ENCODE results near the gene PSTK. TPM values are rescaled to one million over a fixed set of nuclear protein-coding genes. Genes with fewer than 3 reads are reported as not detected.
A peak's percentile ranks its signal among the peaks of the same experiment; 100 is the strongest.

Gene PSTK, protein sequence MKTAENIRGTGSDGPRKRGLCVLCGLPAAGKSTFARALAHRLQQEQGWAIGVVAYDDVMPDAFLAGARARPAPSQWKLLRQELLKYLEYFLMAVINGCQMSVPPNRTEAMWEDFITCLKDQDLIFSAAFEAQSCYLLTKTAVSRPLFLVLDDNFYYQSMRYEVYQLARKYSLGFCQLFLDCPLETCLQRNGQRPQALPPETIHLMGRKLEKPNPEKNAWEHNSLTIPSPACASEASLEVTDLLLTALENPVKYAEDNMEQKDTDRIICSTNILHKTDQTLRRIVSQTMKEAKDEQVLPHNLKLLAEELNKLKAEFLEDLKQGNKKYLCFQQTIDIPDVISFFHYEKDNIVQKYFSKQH
- 1 to 10 TPM; 3.2 to 4.0 TPM for total RNA-seq

DNA sequence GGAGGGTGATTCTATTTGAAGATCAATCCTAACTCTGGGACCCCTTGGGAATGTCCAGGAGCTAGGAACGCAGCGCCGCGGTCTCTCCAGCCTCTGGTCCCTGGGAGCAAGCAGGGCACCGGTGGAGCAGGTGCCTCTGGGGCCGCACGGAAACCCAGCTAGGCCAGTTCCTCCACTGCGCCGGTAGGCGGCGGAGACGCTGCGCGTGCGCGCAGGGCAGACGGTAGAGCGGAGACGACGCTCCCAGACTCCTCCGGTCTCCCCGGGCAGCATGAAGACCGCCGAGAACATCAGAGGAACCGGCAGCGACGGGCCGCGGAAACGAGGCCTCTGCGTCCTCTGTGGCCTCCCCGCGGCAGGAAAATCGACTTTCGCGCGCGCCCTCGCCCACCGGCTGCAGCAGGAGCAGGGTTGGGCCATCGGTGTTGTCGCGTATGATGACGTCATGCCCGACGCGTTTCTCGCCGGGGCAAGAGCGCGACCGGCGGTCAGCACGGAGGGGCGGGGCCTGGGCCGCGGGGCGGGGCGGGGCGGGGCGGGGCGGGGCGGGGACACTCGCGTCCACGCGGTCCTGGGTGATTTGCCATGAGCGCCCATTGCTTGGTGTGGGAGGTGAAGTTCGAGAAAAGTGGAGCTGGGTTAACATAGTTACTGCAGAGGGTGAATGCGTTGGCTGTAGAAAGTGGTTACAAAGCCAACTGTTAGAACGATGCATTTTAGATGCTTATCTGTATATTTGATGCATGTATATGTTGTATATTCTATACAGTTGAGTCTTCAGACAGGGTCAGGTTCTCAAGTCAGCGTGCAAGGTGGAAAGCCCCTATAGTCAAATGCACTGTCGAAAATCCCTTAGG is at the start of gene PSTK:
TSS of gene PSTK (plus strand) at position 193 of the 857 bp plus-strand sequence. CDS start at position 272, 79 bp downstream.
- H3K27ac Mint-ChIP-seq = peak within 1 kb of the TSS; percentile 97
- DNase-seq = peak; percentile 92
- H3K4me1 Mint-ChIP-seq (ENCODE audit: low read depth) = peaks cover 16% of the 10 kb centered on the region
- no peaks in the 10 kb centered on the region for H3K9me3 Mint-ChIP-seq (ENCODE audit: insufficient read depth)
- H3K36me3 Mint-ChIP-seq (ENCODE audit: low read depth) = no peaks in the 10 kb centered on the region
- ATAC-seq = peak; percentile 99
- H3K27me3 Mint-ChIP-seq (ENCODE audit: low read depth) = peaks cover 6% of the 10 kb centered on the region
- CTCF ChIA-PET = interaction anchor here (0.8 to 3.7 kb wide), 11 partner anchors 10 to 174 kb away, joined by 3 to 39 read pairs (median 5); partner anchors contain the start of genes ACADSB, BUB3 and IKZF5
- peak within 1 kb of the TSS; percentile 81 for H3K4me3 Mint-ChIP-seq
- POLR2A ChIA-PET = interaction anchor here (0.6 to 3.0 kb wide), 6 partner anchors 10 to 100 kb away, joined by 3 to 32 read pairs (median 4); partner anchors contain the start of genes ACADSB and IKZF5

DNA sequence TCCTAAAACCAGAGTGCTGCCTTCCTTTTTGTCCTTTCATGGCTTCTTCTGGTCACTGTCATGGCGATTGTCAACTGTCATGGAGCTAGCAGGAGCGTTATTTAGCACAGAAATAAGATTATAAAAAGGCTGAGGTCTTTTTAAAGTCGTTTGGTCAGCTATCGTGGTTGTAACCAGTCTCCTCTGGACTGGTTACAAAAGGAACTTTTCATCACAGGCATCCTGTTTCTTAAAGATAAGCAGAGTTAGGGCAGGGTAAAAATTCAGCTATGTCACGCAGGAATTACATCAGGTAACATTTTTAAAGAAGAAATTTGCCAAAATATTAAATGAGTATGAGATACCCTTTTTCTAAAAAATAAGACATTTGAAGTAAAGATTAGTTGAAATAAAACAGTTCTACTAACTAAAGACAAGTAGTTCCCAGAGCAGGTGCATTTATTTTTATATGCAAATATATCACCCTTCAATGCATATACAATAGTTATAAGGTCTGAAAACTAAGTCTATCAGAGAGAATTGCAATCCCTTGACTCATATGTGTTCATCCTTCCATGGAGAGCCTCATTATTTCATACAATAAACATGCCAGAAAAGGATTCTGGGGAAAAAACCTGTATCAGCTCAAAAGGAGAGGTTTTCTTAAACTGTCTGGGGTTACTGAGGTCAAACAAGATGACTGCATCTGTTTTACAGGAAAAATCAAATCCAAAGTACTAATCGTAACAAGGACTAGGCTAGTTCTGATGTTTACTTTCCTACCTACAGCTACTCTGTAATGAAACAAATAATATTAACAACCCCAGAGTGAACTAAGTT is 48.9 kb upstream of the PSTK start:
- no peak for DNase-seq
- no peak overlapping the region for H3K27ac Mint-ChIP-seq
- CTCF ChIA-PET = interaction anchor here (1.0 kb wide), 1 partner anchor 18 kb away, joined by 3 read pairs; no protein-coding TSS in a partner anchor
- H3K27me3 Mint-ChIP-seq (ENCODE audit: low read depth) = no peaks in the 10 kb centered on the region
- H3K4me3 Mint-ChIP-seq = no peak overlapping the region
- H3K9me3 Mint-ChIP-seq (ENCODE audit: insufficient read depth) = no peaks in the 10 kb centered on the region
- peaks cover 10% of the 10 kb centered on the region for H3K36me3 Mint-ChIP-seq (ENCODE audit: low read depth)
- no peaks in the 10 kb centered on the region for H3K4me1 Mint-ChIP-seq (ENCODE audit: low read depth)
- POLR2A ChIA-PET = no interaction called here
- no peak for ATAC-seq

DNA sequence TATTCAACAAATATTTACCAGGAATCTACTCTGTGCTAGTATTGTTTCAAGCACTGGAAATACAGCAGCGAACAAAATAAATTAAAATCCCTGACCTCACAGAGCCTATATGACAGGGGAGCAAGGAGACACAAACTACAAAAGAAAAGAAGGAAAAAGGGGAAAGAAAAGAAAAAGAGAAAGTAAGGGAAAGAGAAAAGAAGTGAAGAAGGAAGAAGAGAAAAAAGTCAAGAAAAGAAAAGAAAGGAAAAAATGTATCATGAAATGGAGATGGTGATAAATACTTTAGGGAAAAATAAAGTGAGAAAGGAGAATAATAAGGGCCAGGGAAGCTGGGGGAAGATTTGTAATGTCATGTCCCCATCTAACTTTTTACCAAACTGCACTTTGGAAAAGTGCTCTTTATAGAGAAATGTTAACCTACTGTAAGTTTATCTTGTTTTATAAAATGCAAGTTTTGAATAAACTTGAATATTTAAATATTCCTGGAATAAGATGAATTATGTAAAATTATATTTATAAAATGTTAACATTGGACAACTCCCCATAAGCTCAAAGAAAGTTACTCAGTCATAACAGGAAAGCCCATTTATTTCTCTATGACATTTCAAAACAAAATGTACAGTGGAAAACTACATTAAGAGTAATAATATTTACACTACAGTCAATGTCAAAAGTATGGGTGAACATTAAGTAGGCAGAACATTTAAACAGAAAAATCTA is 40.9 kb upstream of the PSTK start:
- ChIA-PET CTCF (no interaction called here), POLR2A (no interaction called here)
- DNase-seq = no peak
- Mint-ChIP-seq H3K27ac (no peak overlapping the region), H3K9me3 (ENCODE audit: insufficient read depth) (no peaks in the 10 kb centered on the region), H3K4me1 (ENCODE audit: low read depth) (no peaks in the 10 kb centered on the region), H3K4me3 (no peak overlapping the region), H3K27me3 (ENCODE audit: low read depth) (no peaks in the 10 kb centered on the region), H3K36me3 (ENCODE audit: low read depth) (peaks cover 47% of the 10 kb centered on the region)
- ATAC-seq = no peak

DNA sequence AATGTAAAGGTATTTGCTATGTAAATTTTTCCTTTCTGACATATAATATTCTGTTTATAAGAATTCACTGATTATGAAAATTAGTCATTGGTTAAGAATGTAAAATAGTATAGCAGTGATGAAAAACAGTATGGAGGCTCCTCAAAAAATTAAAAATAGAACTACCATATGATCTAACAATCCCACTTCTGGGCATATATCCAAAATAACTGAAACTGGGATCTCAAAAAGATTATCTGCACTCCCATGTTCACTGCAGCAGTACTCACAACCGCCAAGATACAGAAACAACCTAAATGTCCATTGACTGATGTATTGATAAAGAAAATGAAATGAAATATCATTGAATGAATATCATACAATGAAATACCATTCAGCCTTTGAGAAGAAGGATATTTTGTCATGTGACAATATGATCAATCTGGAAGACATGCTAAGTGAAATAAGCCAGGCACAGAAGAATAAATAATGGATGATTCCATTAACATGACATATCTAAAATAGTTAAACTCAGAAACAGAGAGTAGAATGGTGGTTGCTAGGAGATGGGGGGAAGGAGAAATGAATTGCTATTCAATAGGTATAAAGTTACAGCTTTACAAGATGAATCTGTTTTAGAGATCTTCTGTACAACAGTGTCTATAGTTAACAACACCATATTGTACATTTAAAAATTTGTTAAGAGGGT is 40.2 kb upstream of the PSTK start:
- ATAC-seq (no peak), DNase-seq (no peak)
- H3K9me3 Mint-ChIP-seq (ENCODE audit: insufficient read depth) = no peaks in the 10 kb centered on the region
- H3K4me1 Mint-ChIP-seq (ENCODE audit: low read depth) = no peaks in the 10 kb centered on the region
- H3K36me3 Mint-ChIP-seq (ENCODE audit: low read depth) = peaks cover 44% of the 10 kb centered on the region
- no peaks in the 10 kb centered on the region for H3K27me3 Mint-ChIP-seq (ENCODE audit: low read depth)
- H3K27ac Mint-ChIP-seq = no peak overlapping the region
- ChIA-PET CTCF (no interaction called here), POLR2A (no interaction called here)
- H3K4me3 Mint-ChIP-seq = no peak overlapping the region

DNA sequence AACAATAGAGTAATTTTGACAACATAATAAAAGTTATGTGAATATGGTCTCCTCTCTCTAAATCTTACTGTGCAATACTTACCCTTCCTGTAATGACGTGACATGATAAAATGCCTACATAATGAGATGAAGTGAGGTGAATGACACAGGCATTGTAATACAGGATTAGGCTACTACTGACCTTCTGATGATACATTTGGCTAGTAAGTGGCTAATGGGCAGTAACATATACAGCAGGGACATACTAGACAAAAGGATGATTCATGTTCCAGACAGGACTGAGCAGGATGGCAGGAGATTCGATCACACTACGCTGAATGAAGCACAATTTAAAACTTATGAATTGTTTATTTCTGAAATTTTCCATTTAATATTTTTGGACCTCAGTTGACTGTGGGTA is 30.9 kb upstream of the PSTK start:
- Mint-ChIP-seq H3K4me3 (no peak overlapping the region), H3K27ac (no peak overlapping the region), H3K4me1 (ENCODE audit: low read depth) (peaks cover 27% of the 10 kb centered on the region), H3K36me3 (ENCODE audit: low read depth) (peaks cover 41% of the 10 kb centered on the region), H3K27me3 (ENCODE audit: low read depth) (no peaks in the 10 kb centered on the region), H3K9me3 (ENCODE audit: insufficient read depth) (no peaks in the 10 kb centered on the region)
- ATAC-seq (no peak), DNase-seq (no peak)
- ChIA-PET POLR2A (no interaction called here), CTCF (no interaction called here)

DNA sequence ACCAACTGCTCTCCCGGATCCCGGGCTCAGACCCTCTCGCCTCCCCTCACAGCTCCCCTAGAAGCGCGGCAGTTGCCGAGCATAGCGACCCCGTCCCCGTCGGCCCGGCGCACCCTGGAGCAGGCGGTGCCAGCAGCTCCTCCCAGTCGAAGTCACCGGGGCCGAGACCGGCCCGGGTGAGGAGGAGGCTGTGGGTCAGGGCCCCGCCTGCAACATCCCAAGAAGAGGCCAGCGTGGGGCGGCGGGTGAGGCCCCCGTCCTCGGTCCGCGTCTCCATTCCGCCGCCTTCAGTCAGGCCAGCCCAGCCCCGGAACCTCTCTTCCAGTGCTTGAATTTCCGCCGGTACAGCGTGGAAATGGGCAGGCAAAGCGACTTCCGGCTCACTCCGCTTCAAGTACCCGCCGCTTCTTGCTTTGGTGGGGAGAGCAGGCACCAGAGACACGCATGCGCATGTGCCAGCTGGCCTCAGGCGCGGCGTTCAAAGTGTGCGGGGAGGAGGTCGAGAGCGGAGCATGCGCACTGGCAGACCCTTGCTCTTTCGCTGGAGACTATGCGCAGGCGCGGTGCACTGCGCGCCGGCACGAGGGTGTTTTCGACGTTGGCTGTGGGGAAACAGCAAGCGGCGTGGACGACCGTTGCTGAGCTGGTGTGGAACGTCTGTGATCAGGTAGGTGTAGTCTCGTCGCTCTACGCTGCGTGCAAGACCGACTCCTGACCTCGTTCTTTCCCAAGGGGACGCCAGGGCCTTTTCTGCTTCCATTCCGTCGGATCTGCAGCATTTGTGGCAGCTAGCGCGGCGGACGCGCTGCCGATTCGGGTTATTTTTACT is 26.1 kb upstream of the PSTK start, which contains the start of gene C10orf88:
TSS of gene C10orf88 (minus strand) at position 326 of the 829 bp plus-strand sequence. CDS start at position 277, 49 bp downstream.
- Mint-ChIP-seq H3K4me1 (ENCODE audit: low read depth) (peaks cover 37% of the 10 kb centered on the region), H3K36me3 (ENCODE audit: low read depth) (peaks cover 23% of the 10 kb centered on the region), H3K9me3 (ENCODE audit: insufficient read depth) (peaks cover 3% of the 10 kb centered on the region), H3K27ac (peak within 1 kb of the TSS; percentile 87), H3K27me3 (ENCODE audit: low read depth) (peaks cover 17% of the 10 kb centered on the region), H3K4me3 (peak within 1 kb of the TSS; percentile 78)
- ChIA-PET POLR2A (interaction anchor here (0.6 to 1.9 kb wide), 7 partner anchors 8 to 288 kb away, joined by 3 to 9 read pairs (median 3); partner anchors contain the start of genes ACADSB, IKZF5 and PSTK), CTCF (interaction anchor here (0.9 to 1.5 kb wide), 2 partner anchors 9 to 54 kb away, joined by 3 to 8 read pairs; partner anchors contain the start of gene IKZF5)
- DNase-seq (peak; percentile 98), ATAC-seq (peak; percentile 98)

DNA sequence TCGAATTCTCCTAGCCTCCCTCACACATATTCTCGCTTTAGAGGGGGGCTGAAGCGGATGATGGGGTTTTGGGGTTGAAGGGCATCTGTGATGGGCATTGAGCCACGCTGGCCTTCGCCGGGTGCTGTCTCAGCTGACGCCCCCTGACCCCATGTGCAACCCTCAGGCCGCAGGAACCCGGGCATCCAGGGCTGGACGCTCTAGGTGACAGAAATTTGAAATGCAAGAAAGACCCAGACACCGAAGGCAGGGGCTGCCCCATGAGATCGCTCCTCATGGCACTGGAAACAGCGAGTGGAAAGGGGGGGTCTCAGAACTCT is 25.5 kb upstream of the PSTK start:
- peak overlapping the region; percentile 87 for H3K27ac Mint-ChIP-seq
- H3K4me3 Mint-ChIP-seq = peak overlapping the region; percentile 78
- POLR2A ChIA-PET = interaction anchor here (0.8 to 1.9 kb wide), 2 partner anchors 53 to 198 kb away, joined by 3 to 9 read pairs; partner anchors contain the start of genes ACADSB and IKZF5
- peaks cover 23% of the 10 kb centered on the region for H3K36me3 Mint-ChIP-seq (ENCODE audit: low read depth)
- H3K4me1 Mint-ChIP-seq (ENCODE audit: low read depth) = peaks cover 37% of the 10 kb centered on the region
- ATAC-seq (no peak), DNase-seq (no peak)
- peaks cover 3% of the 10 kb centered on the region for H3K9me3 Mint-ChIP-seq (ENCODE audit: insufficient read depth)
- H3K27me3 Mint-ChIP-seq (ENCODE audit: low read depth) = peaks cover 17% of the 10 kb centered on the region
- CTCF ChIA-PET = interaction anchor here (1.5 kb wide), 1 partner anchor 53 kb away, joined by 8 read pairs; the partner anchor contains the start of gene IKZF5

DNA sequence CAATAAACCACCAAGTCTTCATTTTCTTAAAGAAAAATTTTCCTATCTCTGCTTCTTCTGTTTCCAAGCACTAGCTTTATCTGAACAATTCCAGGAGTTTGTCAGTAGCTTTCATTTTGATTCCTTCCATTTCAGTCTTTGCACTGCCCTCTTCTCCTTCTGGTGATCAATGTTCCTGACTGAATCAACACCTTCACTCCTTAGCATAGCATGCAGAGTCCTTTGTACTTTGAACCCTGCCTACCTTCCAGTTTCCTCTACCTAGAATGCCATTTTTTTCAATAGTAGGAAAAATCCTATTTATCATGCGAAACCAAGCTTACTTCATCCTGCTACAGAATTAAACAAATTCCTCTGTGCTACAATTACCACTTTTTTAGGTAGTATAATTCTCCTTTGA is 24.3 kb upstream of the PSTK start:
- CTCF ChIA-PET = interaction anchor here (0.8 to 1.6 kb wide), 3 partner anchors 14 to 25 kb away, joined by 3 to 6 read pairs (median 6); partner anchors contain the start of gene PSTK
- no peak for ATAC-seq
- peaks cover 34% of the 10 kb centered on the region for H3K4me1 Mint-ChIP-seq (ENCODE audit: low read depth)

DNA sequence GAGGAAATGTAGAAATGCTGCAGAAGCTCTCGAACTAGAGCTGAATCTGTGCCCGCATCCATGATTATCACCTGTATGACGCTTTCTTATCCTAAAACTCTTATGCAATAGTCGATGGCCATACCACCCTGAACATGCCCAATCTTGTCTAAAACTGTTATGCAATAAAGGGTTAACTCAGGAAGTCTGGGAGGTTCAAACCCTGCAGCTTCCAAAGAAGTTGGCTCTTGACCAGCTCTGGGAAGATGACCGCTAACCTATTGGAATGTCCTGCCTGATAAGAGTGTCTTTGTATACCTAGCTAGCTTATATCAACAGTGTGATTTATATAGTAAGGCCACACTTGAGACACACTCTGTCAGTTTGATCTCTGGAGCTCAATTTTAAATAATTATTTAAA is 22.7 kb upstream of the PSTK start:
- ATAC-seq (no peak), DNase-seq (no peak)
- Mint-ChIP-seq H3K27ac (no peak overlapping the region), H3K9me3 (ENCODE audit: insufficient read depth) (peaks cover 3% of the 10 kb centered on the region), H3K4me3 (no peak overlapping the region), H3K4me1 (ENCODE audit: low read depth) (peaks cover 27% of the 10 kb centered on the region), H3K36me3 (ENCODE audit: low read depth) (peaks cover 11% of the 10 kb centered on the region), H3K27me3 (ENCODE audit: low read depth) (peaks cover 17% of the 10 kb centered on the region)
- ChIA-PET POLR2A (no interaction called here), CTCF (no interaction called here)

More for the DNA sequence above, 24.3 kb upstream of the PSTK start:
- peaks cover 17% of the 10 kb centered on the region for H3K27me3 Mint-ChIP-seq (ENCODE audit: low read depth)
- H3K4me3 Mint-ChIP-seq = no peak overlapping the region
- H3K27ac Mint-ChIP-seq = no peak overlapping the region
- POLR2A ChIA-PET = no interaction called here
- peaks cover 3% of the 10 kb centered on the region for H3K9me3 Mint-ChIP-seq (ENCODE audit: insufficient read depth)
- peaks cover 17% of the 10 kb centered on the region for H3K36me3 Mint-ChIP-seq (ENCODE audit: low read depth)
- no peak for DNase-seq

DNA sequence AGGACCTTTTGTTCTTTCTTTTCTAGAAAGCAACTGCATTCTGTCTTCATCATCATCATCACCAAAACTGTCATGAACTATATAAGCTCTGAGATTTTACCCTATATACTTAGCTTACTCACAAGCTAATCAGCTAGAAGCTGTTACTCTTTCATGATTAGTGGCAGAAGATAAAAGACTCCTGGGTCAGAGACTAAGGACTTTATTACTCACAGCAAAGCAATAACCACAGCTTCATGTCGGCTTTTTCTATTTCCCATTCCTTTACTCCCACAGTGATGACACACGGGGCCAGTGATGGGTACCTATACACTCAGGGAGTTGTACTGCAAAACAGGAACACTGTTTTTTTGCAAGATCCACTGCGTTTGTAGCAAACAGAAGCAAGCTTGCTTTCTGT is 17.8 kb upstream of the PSTK start:
- peaks cover 10% of the 10 kb centered on the region for H3K27me3 Mint-ChIP-seq (ENCODE audit: low read depth)
- ATAC-seq = no peak
- H3K36me3 Mint-ChIP-seq (ENCODE audit: low read depth) = no peaks in the 10 kb centered on the region

More for the DNA sequence above, 17.8 kb upstream of the PSTK start:
- no peak overlapping the region for H3K27ac Mint-ChIP-seq
- ChIA-PET POLR2A (no interaction called here), CTCF (no interaction called here)
- peaks cover 12% of the 10 kb centered on the region for H3K9me3 Mint-ChIP-seq (ENCODE audit: insufficient read depth)
- DNase-seq = no peak
- H3K4me1 Mint-ChIP-seq (ENCODE audit: low read depth) = no peaks in the 10 kb centered on the region
- no peak overlapping the region for H3K4me3 Mint-ChIP-seq

Data from activated CD8-positive, alpha-beta T cell treated with anti-CD3 and anti-CD28 coated beads, Interleukin-2, amount 10 ng/mL, durations not matched to agents 7 days and 5 days (primary cell).